Brain microvascular endothelial cell (primary cell): ENCODE measurements around the gene MAD2L1.
"Not testable (repeated sequence)": the region's sequence is repeated elsewhere in the genome, so short reads cannot be mapped to it uniquely, and the experiment has no call there.

Source experiments
- DNase-seq: peaks from one replicate; pipeline ENCODE4 v3.0.0-alpha.2; 2020
- H3K27ac ChIP-seq: fragments of 250-450 bp; sonication (Bioruptor Pico); 2 replicates; pipeline ENCODE4 v1.5.1; 2020; ENCODE audit warnings: mild to moderate bottlenecking, moderate library complexity
- H3K27me3 ChIP-seq: fragments of 250-450 bp; sonication (Bioruptor Pico); replicated peaks from 2 replicates; pipeline ENCODE4 v1.5.1; 2020; ENCODE audit warnings: mild to moderate bottlenecking
- H3K36me3 ChIP-seq: fragments of 250-450 bp; sonication (Bioruptor Pico); replicated peaks from 2 replicates; pipeline ENCODE4 v1.5.1; 2020; ENCODE audit warnings: mild to moderate bottlenecking
- H3K4me3 ChIP-seq: 2 replicates; pipeline ENCODE4 v1.5.1; 2011; ENCODE audit warnings: low read depth, mild to moderate bottlenecking, control low read depth, low read length, moderate library complexity
- CTCF ChIP-seq: IDR thresholded peaks from 2 replicates; pipeline ENCODE4 v1.5.1; 2011; ENCODE audit warnings: low read depth, mild to moderate bottlenecking, moderate library complexity, low read length, control low read depth, inconsistent platforms; ENCODE audit errors: missing control alignments
- in situ Hi-C: cut with HindIII; loops from 2 replicates; pipeline ENCODE4 v1.10.0; 2017; ENCODE audit warnings: low sequenced_read_pairs, low pct_ligation_motif_present

MAD2L1 gene

GRCh38 chr4:120088507-120088906 is 21.9 kb upstream of the MAD2L1 start:
- in situ Hi-C loops, result no loop called here
- DNase-seq, result no peak
- TF ChIP-seq CTCF, result no peak
- Histone ChIP-seq H3K36me3 (no peaks in the 10 kb centered on the region), H3K27me3 (no peaks in the 10 kb centered on the region), H3K27ac (no peak overlapping the region), H3K4me3 (no peak overlapping the region)

GRCh38 chr4:120088066-120088465 is 21.4 kb upstream of the MAD2L1 start:
- H3K27ac ChIP-seq, H3K27me3 ChIP-seq, H3K4me3 ChIP-seq, in situ Hi-C loops, H3K36me3 ChIP-seq, DNase-seq: not testable (repeated sequence)

- Histone ChIP-seq H3K27ac (no peak overlapping the region), H3K4me3 (no peak overlapping the region), H3K27me3 (no peaks in the 10 kb centered on the region), H3K36me3 (no peaks in the 10 kb centered on the region)
- TF ChIP-seq CTCF, result no peak
- in situ Hi-C loops, result no loop called here
- DNase-seq, result no peak
Measured at GRCh38 chr4:120085705-120086104, 19.1 kb upstream of the MAD2L1 start.

- no peak overlapping the region for H3K4me3 ChIP-seq
- no peak for TF ChIP-seq CTCF
- H3K27me3 ChIP-seq, result no peaks in the 10 kb centered on the region
- in situ Hi-C loops, result no loop called here
- DNase-seq, result no peak
- no peak overlapping the region for H3K27ac ChIP-seq
- H3K36me3 ChIP-seq, result no peaks in the 10 kb centered on the region
Measured at GRCh38 chr4:120084327-120084726, 17.7 kb upstream of the MAD2L1 start.

GRCh38 chr4:120083152-120083551 is 16.5 kb upstream of the MAD2L1 start:
- H3K27me3 ChIP-seq, result no peaks in the 10 kb centered on the region
- no peak overlapping the region for H3K27ac ChIP-seq
- H3K36me3 ChIP-seq, result no peaks in the 10 kb centered on the region
- TF ChIP-seq CTCF, result no peak
- DNase-seq, result no peak
- H3K4me3 ChIP-seq, result no peak overlapping the region
- in situ Hi-C loops, result no loop called here

GRCh38 chr4:120082251-120082650 is 15.6 kb upstream of the MAD2L1 start:
- DNase-seq, result no peak
- no peak overlapping the region for H3K27ac ChIP-seq
- H3K36me3 ChIP-seq, result no peaks in the 10 kb centered on the region
- H3K4me3 ChIP-seq, result no peak overlapping the region
- in situ Hi-C loops, result no loop called here
- TF ChIP-seq CTCF, result no peak
- H3K27me3 ChIP-seq, result no peaks in the 10 kb centered on the region
